Liver (tissue), 9 donors: ENCODE data around the gene VPS11. TPM values are rescaled to one million over a fixed set of nuclear protein-coding genes. Genes with fewer than 3 reads are reported as not detected.
A peak's percentile ranks its signal among the peaks of the same experiment; 100 is the strongest.

ENCODE experiments used
- DNase-seq: peaks from one replicate; pipeline ENCODE4 v3.0.0-alpha.2; 2017; ENCODE audit warnings: low spot score
- H3K27ac ChIP-seq, 2 donors: one replicate each; pipeline ENCODE4 v1.7.0; 2013; ENCODE audit warnings: inconsistent platforms in 2 of 2, low read length in 2 of 2, control low read depth in 1 of 2, low read depth in 1 of 2, mild to moderate bottlenecking in 1 of 2
- H3K27me3 ChIP-seq, 4 donors: one replicate each; pipeline versions ENCODE4 v1.6.1 to v1.7.0; 2013; ENCODE audit warnings: low read length in 3 of 4, inconsistent platforms in 1 of 4, mild to moderate bottlenecking in 1 of 4, moderate library complexity in 1 of 4; ENCODE audit not compliant: control insufficient read depth in 4 of 4, insufficient read depth in 4 of 4
- H3K36me3 ChIP-seq, 4 donors: one replicate each; pipeline versions ENCODE4 v1.6.1 to v1.7.0; 2013; ENCODE audit warnings: low read length in 3 of 4, mild to moderate bottlenecking in 3 of 4, low read depth in 1 of 4, moderate library complexity in 1 of 4; ENCODE audit not compliant: control insufficient read depth in 4 of 4, insufficient read depth in 3 of 4
- H3K4me1 ChIP-seq, 4 donors: one replicate each; pipeline versions ENCODE4 v1.6.1 to v1.7.0; 2013; ENCODE audit warnings: low read length in 3 of 4, mild to moderate bottlenecking in 3 of 4, moderate library complexity in 1 of 4; ENCODE audit not compliant: control insufficient read depth in 4 of 4, insufficient read depth in 4 of 4
- H3K4me3 ChIP-seq, 3 donors: one replicate each; pipeline versions ENCODE4 v1.6.1 to v1.7.0; 2013; ENCODE audit warnings: low read length in 3 of 3, control low read depth in 1 of 3, low read depth in 1 of 3, mild to moderate bottlenecking in 1 of 3
- H3K9ac ChIP-seq, 2 donors: one replicate each; pipeline ENCODE4 v1.7.0; 2013; ENCODE audit warnings: low read length in 2 of 2, mild to moderate bottlenecking in 2 of 2, moderate library complexity in 2 of 2, control low read depth in 1 of 2, low read depth in 1 of 2
- H3K9me3 ChIP-seq, 4 donors: one replicate each; pipeline versions ENCODE4 v1.6.1 to v1.7.0; 2013; ENCODE audit warnings: low read length in 3 of 4; ENCODE audit not compliant: control insufficient read depth in 4 of 4
- ATF3 ChIP-seq: IDR thresholded peaks from 2 replicates; pipeline ENCODE4 v1.6.1; 2016; ENCODE audit warnings: antibody characterized with exemption
- CTCF ChIP-seq: fragments of 150-350 bp; IDR thresholded peaks from 2 replicates; pipeline ENCODE4 v1.5.1; 2017; ENCODE audit warnings: improper control_type of control experiment, low read depth, low read length; ENCODE audit not compliant: missing input control
- EGR1 ChIP-seq, 2 donors: IDR thresholded peaks; 2 replicates each; pipeline ENCODE4 v1.6.1; 2016 to 2018; ENCODE audit warnings: antibody characterized with exemption in 2 of 2, low read depth in 2 of 2
- FOXA1 ChIP-seq: IDR thresholded peaks from 2 replicates; pipeline ENCODE4 v1.6.1; 2016; ENCODE audit warnings: antibody characterized with exemption
- FOXA2 ChIP-seq: IDR thresholded peaks from 2 replicates; pipeline ENCODE4 v1.6.1; 2016; ENCODE audit warnings: antibody characterized with exemption
- GABPA ChIP-seq, 2 donors: IDR thresholded peaks in 1 of 2; conservative IDR thresholded peaks in 1 of 2; 2 replicates each; pipeline ENCODE4 v1.6.1; 2016; ENCODE audit warnings: antibody characterized with exemption in 2 of 2, mild to moderate bottlenecking in 1 of 2, moderate library complexity in 1 of 2
- HNF4A ChIP-seq, 2 donors: conservative IDR thresholded peaks; 2 replicates each; pipeline ENCODE4 v1.6.1; 2016; ENCODE audit warnings: antibody characterized with exemption in 2 of 2, mild to moderate bottlenecking in 2 of 2
- HNF4G ChIP-seq: IDR thresholded peaks from 2 replicates; pipeline ENCODE4 v1.6.1; 2016; ENCODE audit warnings: antibody characterized with exemption
- JUND ChIP-seq, 2 donors: IDR thresholded peaks; 2 replicates each; pipeline ENCODE4 v1.6.1; 2016; ENCODE audit warnings: antibody characterized with exemption in 2 of 2
- MAX ChIP-seq: IDR thresholded peaks from 2 replicates; pipeline ENCODE4 v1.6.1; 2016; ENCODE audit warnings: antibody characterized with exemption
- NR2F2 ChIP-seq: IDR thresholded peaks from 2 replicates; pipeline ENCODE4 v1.6.1; 2016; ENCODE audit warnings: antibody characterized with exemption
- RAD21 ChIP-seq, 2 donors: IDR thresholded peaks; 2 replicates each; pipeline ENCODE4 v1.6.1; 2016; ENCODE audit warnings: antibody characterized with exemption in 2 of 2, mild to moderate bottlenecking in 2 of 2
- REST ChIP-seq: IDR thresholded peaks from 2 replicates; pipeline ENCODE4 v1.6.1; 2016; ENCODE audit warnings: antibody characterized with exemption, mild to moderate bottlenecking
- RXRA ChIP-seq, 2 donors: IDR thresholded peaks; 2 replicates each; pipeline ENCODE4 v1.6.1; 2017 to 2018; ENCODE audit warnings: antibody characterized with exemption in 2 of 2, mild to moderate bottlenecking in 1 of 2
- SP1 ChIP-seq: IDR thresholded peaks from 2 replicates; pipeline ENCODE4 v1.6.1; 2018; ENCODE audit warnings: antibody characterized with exemption, mild to moderate bottlenecking
- YY1 ChIP-seq: IDR thresholded peaks from 2 replicates; pipeline ENCODE4 v1.6.1; 2016; ENCODE audit warnings: antibody characterized with exemption, mild to moderate bottlenecking
- ZBTB33 ChIP-seq: IDR thresholded peaks from 2 replicates; pipeline ENCODE4 v1.6.1; 2016; ENCODE audit warnings: antibody characterized with exemption
- WGBS: extraction: QIAGEN DNeasy Blood & Tissue Kit; methylation state at CpG from one replicate; pipeline ENCODE4 v1.1.7; 2013; 5-methylcytosine and 5-hydroxymethylcytosine counted together
- polyA plus RNA-seq, 2 donors: library from polyadenylated mRNA; stranded (reverse) in 1 of 2; unstranded in 1 of 2; fragments of 200-250 nt in 1 of 2; fragments of >200 nt in 1 of 2; fragmentation: Nextera tagmentation in 1 of 2; extraction: Ambion mirVana in 1 of 2; gene quantifications; one replicate each; pipeline versions ENCODE4 v1.2.1 to v1.2.3, GENCODE V29; 2013 to 2015
- total RNA-seq, 2 donors: library from RNA; depleted of rRNA; stranded (reverse); fragments of >200 nt; gene quantifications; one replicate each; pipeline ENCODE4 v1.2.3, GENCODE V29; 2014
- donor health status: healthy.
- donor health status: healthy.
- donor health status: healthy.
- donor health status: healthy.
- donor health status: healthy.

The VPS11 gene
- total and polyA plus RNA-seq, 4 donors, result 7.2 to 17.4 (median 12.2) TPM

DNA sequence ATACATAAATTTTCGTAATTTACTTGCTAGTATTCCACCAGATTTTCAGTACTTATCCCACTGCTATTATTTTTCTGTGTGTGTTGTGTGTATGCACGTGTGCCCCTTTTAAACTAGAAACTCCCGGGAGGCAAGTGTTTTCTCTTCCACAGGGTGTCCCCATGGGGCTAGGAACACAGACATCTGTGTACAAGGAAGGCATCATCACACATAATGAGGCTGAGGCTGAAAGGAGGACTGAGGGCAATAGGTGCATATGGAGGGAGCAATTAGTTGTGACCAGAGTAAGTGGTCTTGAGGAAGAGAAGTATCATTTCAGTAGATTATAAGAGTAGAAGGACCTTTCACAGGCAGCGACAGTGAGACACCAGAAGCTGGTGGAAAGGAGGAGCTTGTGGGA is 36.2 kb downstream of the VPS11 start:
- peaks cover 4 to 46% (median 36%) of the 10 kb centered on the region in 4 donors for H3K4me1 ChIP-seq
- WGBS, result 59% methylated on average over 4 of the region's 4 CpGs

GRCh38 chr11:119106564-119107537 is 39.2 kb downstream of the VPS11 start, which contains the start of gene C2CD2L:
C2CD2L (plus strand) TSS chr11:119107344; CDS start chr11:119107742, 398 bp downstream.
- Histone ChIP-seq H3K4me3 (peak within 1 kb of the TSS; percentile 48 to 91 (median 78)), H3K9ac (peak within 1 kb of the TSS in 1 of 2 donors; percentile 65), H3K9me3 (no peaks in the 10 kb centered on the region), H3K27me3 (no peaks in the 10 kb centered on the region), H3K27ac (peak within 1 kb of the TSS; percentile 12 to 61), H3K4me1 (peaks cover 8 to 40% (median 29%) of the 10 kb centered on the region in 4 donors), H3K36me3 (peaks cover 0 to 16% (median 12%) of the 10 kb centered on the region in 4 donors)
- DNase-seq, result peak; percentile 95
- TF ChIP-seq GABPA (IDR thresholded peaks at IDR 0.05 in 1 of 2, conservative IDR thresholded peaks at IDR 0.05 in 1 of 2) (peak in 1 of 2 donors; percentile 63), FOXA1 (no peak), JUND (IDR thresholded peaks at IDR 0.05) (no peak), HNF4G (no peak), REST (no peak), RXRA (IDR thresholded peaks at IDR 0.05) (no peak), ZBTB33 (no peak), YY1 (peak; percentile 31), EGR1 (IDR thresholded peaks at IDR 0.05; ENCODE audit: low read depth in 2 of 2) (no peak), HNF4A (conservative IDR thresholded peaks at IDR 0.05) (no peak), FOXA2 (no peak), CTCF (no peak), ATF3 (no peak), NR2F2 (no peak), SP1 (no peak), RAD21 (IDR thresholded peaks at IDR 0.05) (peak in 1 of 2 donors; percentile 18), MAX (no peak)
- WGBS, result 3% methylated on average over 49 of the region's 49 CpGs

More for the DNA sequence above, 36.2 kb downstream of the VPS11 start:
- Histone ChIP-seq H3K36me3 (peaks cover 0 to 1% (median 0%) of the 10 kb centered on the region in 4 donors), H3K27ac (no peak overlapping the region), H3K4me3 (no peak overlapping the region), H3K27me3 (no peaks in the 10 kb centered on the region), H3K9ac (no peak overlapping the region), H3K9me3 (no peaks in the 10 kb centered on the region)
- no peak for DNase-seq
- TF ChIP-seq MAX, result no peak
- peak in 1 of 2 donors; percentile 20 for TF ChIP-seq RAD21 (IDR thresholded peaks at IDR 0.05)
